ENCODE measurements around the gene ATF7.
"Not testable (repeated sequence)": the region's sequence is repeated elsewhere in the genome, so short reads cannot be mapped to it uniquely, and the experiment has no call there.

ATF7 gene

GRCh38 chr12:53599579-53599978 lies 26.6 kb downstream of the ATF7 start:
- in situ Hi-C loops (cut with MboI; ENCODE audit: low sequenced_read_pairs) = no loop called here

- in situ Hi-C loops (cut with MboI; ENCODE audit: low sequenced_read_pairs) = not testable (repeated sequence)
Observed at GRCh38 chr12:53598971-53599370, 27.2 kb downstream of the ATF7 start.

DNA sequence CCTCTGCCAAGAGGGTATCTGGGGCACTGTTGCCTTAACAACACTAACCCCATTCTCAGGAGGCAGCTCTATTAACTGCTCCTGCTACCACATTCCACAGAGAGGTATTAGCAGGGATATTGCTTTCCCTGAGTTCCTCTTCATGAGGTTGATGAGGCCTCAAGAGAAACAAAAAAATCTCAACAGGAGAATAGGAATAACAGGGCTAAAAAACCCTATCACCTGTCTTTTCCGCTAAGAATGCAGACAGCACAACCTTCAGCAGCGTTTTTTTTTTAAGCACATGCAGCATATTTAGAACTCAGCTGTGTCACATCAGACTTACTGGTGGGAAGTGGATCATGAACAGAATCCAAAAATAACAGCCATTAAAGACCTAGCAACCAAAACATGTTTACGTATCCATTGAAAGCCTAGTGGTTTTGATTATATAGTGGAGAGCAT lies 29.2 kb downstream of the ATF7 start:
- in situ Hi-C loops (cut with MboI; ENCODE audit: low sequenced_read_pairs) = no loop called here

GRCh38 chr12:53594897-53595615 lies 31.1 kb downstream of the ATF7 start:
- in situ Hi-C loops (cut with MboI; ENCODE audit: low sequenced_read_pairs) = no loop called here

DNA sequence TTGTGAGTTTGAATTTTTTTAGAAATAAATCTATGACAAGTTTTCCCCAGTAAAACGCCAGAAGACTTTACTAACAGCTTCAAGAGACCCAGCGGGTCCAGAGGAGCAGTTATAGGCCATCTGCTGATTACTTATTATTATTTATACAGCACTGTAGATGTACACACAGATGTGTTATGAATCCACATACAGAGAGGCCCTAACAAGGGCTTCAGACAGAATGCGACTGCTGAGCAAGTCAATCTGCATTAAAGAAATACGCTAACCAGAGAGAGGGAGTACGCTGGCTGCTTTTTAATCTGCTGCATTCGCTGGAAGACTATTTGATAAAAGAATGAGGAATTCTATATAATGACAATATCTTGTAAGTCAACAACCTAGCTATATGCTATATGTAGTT lies 32.5 kb downstream of the ATF7 start:
- in situ Hi-C loops (cut with MboI; ENCODE audit: low sequenced_read_pairs) = no loop called here

- in situ Hi-C loops (cut with MboI; ENCODE audit: low sequenced_read_pairs) = no loop called here
Observed at GRCh38 chr12:53593031-53593430, 33.2 kb downstream of the ATF7 start.

DNA sequence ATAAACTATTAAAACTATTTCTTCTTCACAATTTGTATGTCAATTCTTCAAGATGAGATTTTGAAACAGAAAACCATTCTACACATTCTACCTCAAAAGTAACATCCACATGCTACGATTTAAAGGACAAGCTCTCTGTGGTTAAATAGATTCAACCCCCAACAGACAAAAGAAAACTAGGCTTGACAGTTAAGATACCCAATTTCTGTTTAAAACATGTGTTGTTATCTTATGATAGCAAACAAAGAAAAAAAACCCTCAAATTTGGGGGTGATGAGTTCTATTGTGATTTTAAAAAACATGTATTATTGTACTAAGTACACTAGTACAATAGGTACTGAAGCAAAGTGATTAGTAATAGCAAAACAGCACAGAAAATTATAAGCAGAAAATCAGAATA lies 33.8 kb downstream of the ATF7 start:
- in situ Hi-C loops (cut with MboI; ENCODE audit: low sequenced_read_pairs) = no loop called here

- in situ Hi-C loops (cut with MboI; ENCODE audit: low sequenced_read_pairs) = no loop called here
Observed at GRCh38 chr12:53591301-53592206, 34.6 kb downstream of the ATF7 start.

DNA sequence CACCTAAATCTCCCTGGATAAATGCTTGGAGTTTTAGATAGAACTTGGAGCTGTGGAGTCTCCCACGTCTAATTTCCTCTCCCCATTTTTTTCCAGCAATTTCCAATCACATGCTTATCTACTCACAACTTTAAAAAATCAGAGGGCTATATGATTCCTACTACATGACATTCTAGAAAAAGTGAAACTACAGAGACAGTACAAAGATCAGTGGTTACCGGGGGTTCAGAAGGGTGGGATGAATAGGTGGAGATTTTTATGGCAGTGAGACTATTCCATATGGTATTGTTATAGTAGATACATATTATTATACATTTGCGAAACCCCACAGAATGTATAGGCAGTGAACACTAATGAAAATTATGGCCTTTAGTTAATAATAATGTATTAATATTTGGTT lies 35.5 kb downstream of the ATF7 start:
- in situ Hi-C loops (cut with MboI; ENCODE audit: low sequenced_read_pairs) = no loop called here

DNA sequence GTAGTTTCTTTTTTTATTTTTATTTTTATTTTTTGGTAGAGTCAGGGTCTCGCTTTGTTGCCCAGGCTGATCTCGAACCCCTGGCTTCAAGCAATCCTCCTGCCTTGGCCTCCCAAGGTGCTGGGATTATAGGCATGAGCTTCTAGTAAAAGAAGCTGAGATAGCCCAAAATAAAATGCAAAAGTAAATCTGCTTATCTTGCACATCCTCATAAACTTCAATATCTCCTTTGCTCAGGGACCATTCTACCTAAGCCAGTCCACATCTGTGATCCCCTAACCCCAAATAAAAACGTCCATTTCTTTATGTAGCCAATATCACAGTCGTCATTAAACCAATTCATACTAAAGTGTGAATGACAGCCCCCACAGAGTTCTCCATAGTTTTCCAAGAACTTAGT lies 36.3 kb downstream of the ATF7 start:
- in situ Hi-C loops (cut with MboI; ENCODE audit: low sequenced_read_pairs) = no loop called here

DNA sequence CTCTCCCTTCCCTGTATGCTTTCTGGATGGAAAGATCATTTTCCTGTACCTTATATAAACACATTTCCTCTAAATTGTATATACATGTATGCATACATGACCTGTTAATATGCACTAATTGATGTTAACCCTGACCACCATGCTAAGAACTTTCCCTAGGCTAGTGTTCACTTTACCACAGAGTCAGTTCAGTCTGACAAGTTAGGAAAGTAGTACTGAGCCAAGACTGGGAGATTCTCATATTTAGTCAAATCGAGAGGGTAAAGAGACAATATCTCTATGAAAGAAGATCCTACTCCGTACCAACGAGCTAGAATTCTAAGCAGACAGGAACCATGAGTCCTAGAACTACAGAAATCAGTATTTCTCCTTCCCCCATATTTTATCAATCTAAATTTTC lies 36.8 kb downstream of the ATF7 start:
- in situ Hi-C loops (cut with MboI; ENCODE audit: low sequenced_read_pairs) = no loop called here

DNA sequence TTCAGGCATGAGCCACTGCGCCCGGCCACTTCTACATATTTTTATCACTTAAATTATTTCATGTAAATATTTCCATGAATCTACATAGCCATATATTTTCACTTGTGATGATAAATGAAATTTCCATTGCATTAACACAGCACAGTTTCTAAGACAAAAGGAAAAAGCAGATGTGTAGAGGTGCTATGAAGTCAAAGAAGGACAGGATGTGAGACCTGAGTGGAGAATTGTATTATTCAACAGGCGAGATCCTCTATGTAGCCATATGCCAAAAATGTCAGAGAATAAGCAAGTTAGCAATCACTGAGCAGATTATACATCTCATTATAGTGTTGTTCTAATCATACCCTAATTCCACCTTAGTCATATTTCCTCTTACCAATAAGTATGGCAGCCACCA lies 38.1 kb downstream of the ATF7 start:
- in situ Hi-C loops (cut with MboI; ENCODE audit: low sequenced_read_pairs) = no loop called here

DNA sequence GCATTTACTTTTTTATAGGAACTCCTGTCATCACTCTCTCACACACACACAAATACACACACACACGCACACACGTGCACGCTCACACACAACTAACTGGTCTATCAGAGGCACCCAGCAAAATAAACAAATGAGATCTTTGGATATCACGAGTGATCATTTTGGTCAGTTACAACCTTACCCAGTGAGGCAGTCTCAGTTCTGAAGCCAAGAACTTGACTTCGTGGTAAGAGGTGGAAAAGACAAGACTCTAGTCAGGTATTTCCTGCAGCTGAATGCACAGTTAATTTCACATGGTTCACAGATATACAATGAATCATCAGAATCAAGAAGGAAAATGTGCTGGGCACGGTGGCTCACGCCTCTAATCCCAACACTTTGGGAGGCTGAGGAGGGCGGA lies 39.4 kb downstream of the ATF7 start:
- in situ Hi-C loops (cut with MboI; ENCODE audit: low sequenced_read_pairs) = no loop called here

DNA sequence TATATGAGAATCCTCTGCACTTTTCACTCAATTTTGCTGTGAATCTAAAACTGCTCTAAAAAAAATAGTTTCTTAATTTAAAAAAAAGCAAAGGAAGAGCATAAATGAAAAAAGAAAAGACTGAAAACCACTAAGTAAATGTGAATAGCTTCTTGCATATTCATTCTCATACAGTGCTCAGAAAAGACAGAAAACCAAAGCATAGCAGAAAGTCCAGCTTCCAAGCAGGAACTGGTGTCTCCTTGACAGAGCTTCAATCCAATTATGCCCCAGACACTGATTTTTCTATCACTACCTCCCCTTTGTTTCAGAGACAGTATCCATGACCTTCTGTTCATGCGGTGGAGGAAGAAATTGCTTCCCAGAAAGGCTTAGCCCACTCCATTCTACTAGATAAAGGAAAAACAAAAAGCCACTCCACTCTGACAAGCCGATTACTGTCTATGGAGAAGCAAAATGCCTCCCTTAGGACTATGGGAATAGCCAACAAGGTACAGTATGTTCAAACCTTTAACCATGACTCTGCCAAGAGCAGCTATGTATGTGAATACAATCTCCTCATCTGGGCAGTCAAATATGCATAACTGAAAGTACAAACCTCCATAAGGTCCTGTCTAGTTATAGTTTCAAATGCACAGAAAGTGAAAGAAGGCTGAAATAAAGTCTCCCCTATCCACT lies 40.6 kb downstream of the ATF7 start:
- in situ Hi-C loops (cut with MboI; ENCODE audit: low sequenced_read_pairs) = no loop called here

DNA sequence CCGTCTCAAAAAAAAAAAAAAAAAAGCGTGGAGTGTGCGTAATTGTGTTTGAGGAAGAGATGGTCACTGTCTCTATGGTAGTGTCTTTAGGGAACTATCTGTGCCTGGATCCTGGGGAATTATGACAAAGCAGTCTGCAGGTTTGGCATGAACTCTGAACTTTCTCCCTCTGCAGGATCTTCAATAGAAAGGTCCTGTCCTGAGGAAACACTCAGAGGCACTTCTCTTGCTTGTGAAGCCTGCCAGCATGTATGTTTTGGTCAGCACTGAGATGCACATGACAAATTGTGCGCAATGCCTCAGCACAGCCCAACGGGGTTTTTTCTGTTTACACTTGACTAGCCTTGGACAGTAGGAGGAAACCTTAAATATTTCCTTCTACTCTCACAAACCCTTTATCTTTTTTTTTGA lies 46.6 kb downstream of the ATF7 start:
- in situ Hi-C loops (cut with MboI; ENCODE audit: low sequenced_read_pairs) = no loop called here

DNA sequence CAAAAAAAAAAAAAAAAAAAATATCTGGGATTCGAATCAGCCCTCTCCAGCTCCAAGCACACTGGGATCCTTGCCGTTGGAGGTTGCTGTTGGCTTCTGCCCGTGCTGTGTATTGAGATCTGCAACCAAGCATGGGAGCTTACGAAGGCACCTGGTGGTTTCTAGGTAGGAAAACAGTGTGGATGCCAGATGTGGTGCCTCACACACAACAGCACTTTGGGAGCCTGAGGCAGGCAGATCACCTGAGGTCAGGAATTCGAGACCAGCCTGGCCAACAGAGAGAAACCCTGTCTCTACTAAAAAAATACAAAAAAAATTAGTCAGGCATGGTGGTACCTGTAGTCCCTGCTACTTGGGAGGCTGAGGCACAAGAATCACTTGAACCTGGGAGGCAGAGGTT lies 47.4 kb downstream of the ATF7 start:
- in situ Hi-C loops (cut with MboI; ENCODE audit: low sequenced_read_pairs) = no loop called here

- in situ Hi-C loops (cut with MboI; ENCODE audit: low sequenced_read_pairs) = no loop called here
Observed at GRCh38 chr12:53577941-53578352, 48.2 kb downstream of the ATF7 start.

- in situ Hi-C loops (cut with MboI; ENCODE audit: low sequenced_read_pairs) = no loop called here
Observed at GRCh38 chr12:53575502-53576249, 50.5 kb downstream of the ATF7 start.

DNA sequence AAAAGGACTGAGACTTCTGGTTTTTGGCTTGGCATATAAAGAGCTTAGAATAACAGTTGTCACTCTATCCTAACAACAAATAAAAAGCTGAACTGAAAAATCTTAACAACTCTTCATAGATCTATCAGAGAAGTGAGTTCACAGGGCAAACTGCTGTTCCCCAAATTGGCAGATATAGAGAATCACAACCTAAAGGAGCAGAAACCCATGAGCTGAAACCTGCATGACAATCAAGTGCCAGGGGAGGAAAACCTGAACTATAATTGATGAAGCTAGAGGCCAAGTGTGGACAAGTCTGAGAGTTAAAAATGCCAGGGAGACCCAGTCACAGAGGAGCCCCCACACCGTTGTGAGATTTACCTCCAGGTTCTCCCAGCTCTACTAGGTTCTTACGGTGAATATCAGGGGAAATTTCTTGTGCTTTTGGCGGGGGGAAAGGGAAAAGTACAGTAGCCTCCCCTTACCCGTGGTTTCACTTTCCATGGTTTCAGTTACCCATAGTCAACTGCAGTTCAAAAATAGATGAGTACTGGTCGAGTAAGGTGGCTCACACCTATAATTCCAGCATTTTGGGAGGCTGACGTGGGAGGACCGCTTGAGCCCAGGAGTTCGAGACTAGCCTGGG lies 53.9 kb downstream of the ATF7 start:
- in situ Hi-C loops (cut with MboI; ENCODE audit: low sequenced_read_pairs) = no loop called here

- in situ Hi-C loops (cut with MboI; ENCODE audit: low sequenced_read_pairs) = no loop called here
Observed at GRCh38 chr12:53571295-53571694, 54.9 kb downstream of the ATF7 start.

Data from HL-60/S4 treated with phorbol 12-myristate 13-acetate at 8.2 ng/mL for 4 days and 3 days (cell line).